ENCODE results near the gene LYSMD1. TPM values are rescaled to one million over a fixed set of nuclear protein-coding genes. Genes with fewer than 3 reads are reported as not detected.

Gene LYSMD1
- total RNA-seq, 1 experiment from 2014 or later: 7.6 TPM

- CTCF ChIA-PET: no interaction called here
- Mint-ChIP-seq H3K9me3 (ENCODE audit: low read depth, unreplicated experiment) (no peaks in the 10 kb centered on the region), H3K27me3 (ENCODE audit: unreplicated experiment) (peaks cover 70% of the 10 kb centered on the region), H3K4me1 (ENCODE audit: low read depth, unreplicated experiment) (no peaks in the 10 kb centered on the region), H3K27ac (ENCODE audit: unreplicated experiment) (no peak overlapping the region), H3K36me3 (ENCODE audit: insufficient read depth, unreplicated experiment) (no peaks in the 10 kb centered on the region), H3K4me3 (ENCODE audit: low read depth, unreplicated experiment) (no peak overlapping the region)
- no peak for DNase-seq
- no peak for TF ChIP-seq CTCF (IDR thresholded peaks at IDR 0.05; ENCODE audit: unreplicated experiment)
- intact Hi-C loops (cut with micrococcal nuclease; ENCODE audit: unreplicated experiment): no loop called here
- no TSS peak for BruUV-seq (replicated peaks)
Measured at GRCh38 chr1:151137789-151138188, 27.9 kb downstream of the LYSMD1 start.

- peaks cover 89% of the 10 kb centered on the region for H3K27me3 Mint-ChIP-seq (ENCODE audit: unreplicated experiment)
- H3K4me1 Mint-ChIP-seq (ENCODE audit: low read depth, unreplicated experiment): peaks cover 15% of the 10 kb centered on the region
- peaks cover 14% of the 10 kb centered on the region for H3K36me3 Mint-ChIP-seq (ENCODE audit: insufficient read depth, unreplicated experiment)
- H3K27ac Mint-ChIP-seq (ENCODE audit: unreplicated experiment): no peak overlapping the region
- no peaks in the 10 kb centered on the region for H3K9me3 Mint-ChIP-seq (ENCODE audit: low read depth, unreplicated experiment)
- DNase-seq: no peak
- BruUV-seq (replicated peaks): no TSS peak
- intact Hi-C loops (cut with micrococcal nuclease; ENCODE audit: unreplicated experiment): no loop called here
- CTCF ChIA-PET: interaction anchor here (1.2 kb wide), 1 partner anchor 11 kb away, joined by 3 read pairs; the partner anchor contains the start of gene SEMA6C
- no peak for TF ChIP-seq CTCF (IDR thresholded peaks at IDR 0.05; ENCODE audit: unreplicated experiment)
- no peak overlapping the region for H3K4me3 Mint-ChIP-seq (ENCODE audit: low read depth, unreplicated experiment)
Measured at GRCh38 chr1:151135433-151136385, 30.0 kb downstream of the LYSMD1 start.

- Mint-ChIP-seq H3K27ac (ENCODE audit: unreplicated experiment) (no peak overlapping the region), H3K4me3 (ENCODE audit: low read depth, unreplicated experiment) (no peak overlapping the region), H3K4me1 (ENCODE audit: low read depth, unreplicated experiment) (peaks cover 16% of the 10 kb centered on the region), H3K27me3 (ENCODE audit: unreplicated experiment) (peaks cover 93% of the 10 kb centered on the region), H3K9me3 (ENCODE audit: low read depth, unreplicated experiment) (no peaks in the 10 kb centered on the region), H3K36me3 (ENCODE audit: insufficient read depth, unreplicated experiment) (peaks cover 14% of the 10 kb centered on the region)
- intact Hi-C loops (cut with micrococcal nuclease; ENCODE audit: unreplicated experiment): no loop called here
- DNase-seq: no peak
- TF ChIP-seq CTCF (IDR thresholded peaks at IDR 0.05; ENCODE audit: unreplicated experiment): no peak
- CTCF ChIA-PET: interaction anchor here (1.2 to 1.3 kb wide), 2 partner anchors 12 to 17 kb away, joined by 3 read pairs; partner anchors contain the start of gene SEMA6C
- BruUV-seq (replicated peaks): no TSS peak
Measured at GRCh38 chr1:151134991-151135390, 30.7 kb downstream of the LYSMD1 start.

GRCh38 chr1:151134396-151134795 is 31.3 kb downstream of the LYSMD1 start:
- H3K36me3 Mint-ChIP-seq (ENCODE audit: insufficient read depth, unreplicated experiment): peaks cover 14% of the 10 kb centered on the region
- H3K27ac Mint-ChIP-seq (ENCODE audit: unreplicated experiment): no peak overlapping the region
- no peak for TF ChIP-seq CTCF (IDR thresholded peaks at IDR 0.05; ENCODE audit: unreplicated experiment)
- DNase-seq: no peak
- H3K4me3 Mint-ChIP-seq (ENCODE audit: low read depth, unreplicated experiment): no peak overlapping the region
- H3K9me3 Mint-ChIP-seq (ENCODE audit: low read depth, unreplicated experiment): no peaks in the 10 kb centered on the region
- intact Hi-C loops (cut with micrococcal nuclease; ENCODE audit: unreplicated experiment): no loop called here
- BruUV-seq (replicated peaks): no TSS peak
- CTCF ChIA-PET: interaction anchor here (0.6 to 1.3 kb wide), 2 partner anchors 18 to 911 kb away, joined by 3 to 5 read pairs; no protein-coding TSS in a partner anchor
- peaks cover 87% of the 10 kb centered on the region for H3K27me3 Mint-ChIP-seq (ENCODE audit: unreplicated experiment)
- H3K4me1 Mint-ChIP-seq (ENCODE audit: low read depth, unreplicated experiment): peaks cover 16% of the 10 kb centered on the region
